Activated CD4-positive, alpha-beta T cell treated with anti-CD3 and anti-CD28 coated beads for 4 hours (primary cell): ENCODE data around the gene CRY2.
A peak's percentile ranks its signal among the peaks of the same experiment; 100 is the strongest.
"Not testable (repeated sequence)": the region's sequence is repeated elsewhere in the genome, so short reads cannot be mapped to it uniquely, and the experiment has no call there.

Experiments
- DNase-seq, 2 donors: peaks; one replicate each; pipeline ENCODE4 v3.0.0-alpha.2; 2020

CRY2 gene

DNA sequence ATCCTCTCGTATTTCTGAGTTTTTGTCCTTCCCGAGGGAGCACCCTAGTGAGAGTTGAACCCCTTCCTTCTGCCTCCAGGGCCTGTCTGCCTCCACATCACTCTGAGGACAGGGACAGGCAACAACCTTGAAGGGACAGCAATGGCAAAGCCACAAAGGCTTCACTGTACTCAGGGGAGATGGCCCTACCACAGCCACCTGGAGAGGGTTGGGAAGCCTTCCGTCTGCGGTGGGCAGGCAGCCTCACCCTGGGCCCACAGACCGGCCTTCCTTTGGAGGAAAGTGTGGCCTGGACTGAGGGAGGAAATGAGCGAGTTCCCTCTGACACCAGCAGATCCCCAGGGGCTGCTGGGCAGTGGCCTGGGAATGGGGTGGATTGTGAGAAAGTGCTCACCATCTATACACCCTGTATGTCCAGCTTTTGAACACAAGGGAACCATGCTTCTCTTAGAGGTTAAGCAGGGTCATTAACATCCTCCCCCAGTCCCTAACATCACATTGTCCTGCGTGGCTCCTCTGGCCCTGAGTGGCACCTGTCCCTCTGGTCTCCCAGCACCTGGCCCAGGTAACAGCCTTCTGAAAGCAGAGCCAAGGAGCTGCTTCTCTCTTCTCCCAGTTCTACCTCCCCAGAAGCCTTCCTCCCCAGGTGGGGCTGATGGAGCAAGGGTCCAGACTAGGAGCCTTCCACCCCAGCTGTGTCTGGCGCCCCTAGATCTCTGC, 35.5 kb upstream of the CRY2 start:
- no peak for DNase-seq

GRCh38 chr11:45812581-45813548, 34.4 kb upstream of the CRY2 start:
- DNase-seq, result no peak

DNA sequence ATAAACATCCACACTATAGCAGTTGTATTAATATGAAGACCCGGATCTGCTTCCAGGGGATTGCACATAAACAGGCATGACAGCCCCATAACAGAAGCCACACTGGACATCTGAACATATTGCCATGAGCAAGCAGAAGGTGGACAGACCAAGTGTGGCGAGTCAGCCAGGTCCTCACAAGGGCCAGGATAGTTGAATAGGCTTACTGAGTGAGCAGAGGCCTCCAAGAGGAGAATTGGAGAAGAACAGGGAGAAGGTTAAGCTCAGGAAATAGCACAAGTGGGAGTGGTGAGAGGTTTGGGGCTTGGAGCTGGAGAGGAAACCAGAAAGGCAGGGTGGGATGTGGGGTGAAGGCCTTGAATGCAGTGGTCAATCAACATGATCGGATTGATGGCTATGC, 31.5 kb upstream of the CRY2 start:
- no peak for DNase-seq

DNA sequence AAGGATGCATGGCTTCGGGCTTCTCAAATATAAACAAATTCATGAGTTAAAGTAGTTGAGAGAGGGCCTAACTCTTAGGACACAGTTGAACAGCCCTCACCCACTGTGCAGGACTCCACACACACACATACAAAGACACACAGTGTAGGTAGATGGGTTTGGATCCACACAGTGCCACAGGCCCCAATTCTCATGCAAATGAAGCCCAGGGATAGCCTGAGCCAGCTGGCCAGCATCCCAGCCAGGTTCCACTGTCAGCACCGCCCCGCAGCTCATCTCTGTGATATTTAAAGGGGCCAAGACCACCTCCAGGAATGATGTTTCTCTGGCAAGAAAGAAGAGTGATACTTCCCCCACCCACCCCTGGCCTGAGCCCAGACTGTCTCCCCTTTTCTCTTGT, 30.7 kb upstream of the CRY2 start:
- no peak for DNase-seq

GRCh38 chr11:45817191-45817590, 30.1 kb upstream of the CRY2 start:
- no peak for DNase-seq

- DNase-seq, result no peak
These were observed 28.2 kb upstream of the CRY2 start for GRCh38 chr11:45818961-45819605.

DNA sequence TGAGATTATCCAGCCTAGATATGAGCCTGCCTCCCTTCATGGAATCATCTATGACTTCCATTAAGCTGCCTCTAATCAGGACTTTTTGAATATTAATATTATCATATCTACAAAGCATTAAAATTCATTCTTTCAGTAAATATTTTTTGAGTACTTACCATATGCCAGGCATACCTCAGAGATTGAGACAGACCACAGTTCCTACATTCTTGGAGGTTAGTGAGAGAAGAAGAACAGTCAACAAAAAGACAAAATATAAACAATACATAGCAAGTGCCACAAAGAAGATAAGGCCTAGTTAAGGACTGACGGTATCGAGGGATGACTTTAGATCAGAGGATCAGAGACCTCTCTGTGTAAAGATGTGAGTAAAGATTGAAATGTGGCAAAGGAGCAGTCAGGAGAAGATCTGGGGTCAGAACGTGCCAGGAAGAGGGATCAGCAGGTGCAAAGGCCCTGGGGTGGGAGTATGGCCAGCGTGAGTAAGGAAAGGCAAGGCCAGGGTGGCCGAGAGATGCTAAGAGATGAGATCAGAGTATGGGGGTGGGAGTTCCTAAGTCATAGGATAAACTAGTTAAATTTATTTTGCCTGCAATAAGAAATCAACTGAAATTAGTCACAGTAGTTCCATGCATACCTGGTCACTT, 26.9 kb upstream of the CRY2 start:
- DNase-seq, result no peak

DNA sequence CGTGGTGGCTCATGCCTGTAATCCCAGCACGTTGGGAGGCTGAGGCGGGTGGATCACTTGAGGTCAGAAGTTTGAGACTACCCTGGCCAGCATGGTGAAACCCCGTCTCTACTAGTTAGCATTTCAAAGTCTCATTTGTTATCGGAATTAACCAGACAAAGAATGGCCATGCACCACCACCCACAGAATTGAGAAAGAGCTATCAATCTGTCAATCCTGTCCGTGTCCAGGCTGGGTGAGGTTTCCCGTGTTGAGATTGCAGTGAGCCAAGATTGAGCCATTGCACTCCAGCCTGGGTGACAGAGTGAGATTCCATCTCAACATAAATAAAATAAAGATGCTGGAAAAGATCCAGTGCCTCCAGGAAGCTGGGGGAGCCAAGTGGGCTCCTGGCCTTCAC, 20.8 kb upstream of the CRY2 start:
- DNase-seq, result not testable (repeated sequence)

GRCh38 chr11:45827123-45827522, 20.2 kb upstream of the CRY2 start:
- DNase-seq, result no peak

GRCh38 chr11:45828996-45829395, 18.3 kb upstream of the CRY2 start:
- no peak for DNase-seq

DNA sequence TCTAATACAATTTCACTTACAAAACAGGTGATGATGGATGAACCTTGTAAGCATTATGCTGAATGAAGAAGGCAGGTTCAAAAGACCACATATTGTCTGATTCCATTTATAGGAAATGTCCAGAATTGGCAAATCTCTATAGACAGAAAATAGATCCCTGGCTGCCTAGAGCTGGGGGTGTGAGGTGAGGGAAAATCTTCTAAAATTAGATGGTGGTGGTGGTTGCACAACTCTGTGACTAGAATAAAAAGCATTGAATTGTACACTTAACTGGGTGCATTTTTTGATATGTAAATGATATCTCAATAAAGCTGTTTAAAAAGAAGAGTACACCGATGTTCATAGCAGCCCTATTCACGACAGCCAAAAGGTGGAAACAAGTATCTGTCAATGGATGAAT, 16.7 kb upstream of the CRY2 start:
- DNase-seq, result no peak

GRCh38 chr11:45832811-45833441, 14.3 kb upstream of the CRY2 start:
- no peak for DNase-seq

GRCh38 chr11:45833761-45834160, 13.5 kb upstream of the CRY2 start:
- no peak for DNase-seq

DNA sequence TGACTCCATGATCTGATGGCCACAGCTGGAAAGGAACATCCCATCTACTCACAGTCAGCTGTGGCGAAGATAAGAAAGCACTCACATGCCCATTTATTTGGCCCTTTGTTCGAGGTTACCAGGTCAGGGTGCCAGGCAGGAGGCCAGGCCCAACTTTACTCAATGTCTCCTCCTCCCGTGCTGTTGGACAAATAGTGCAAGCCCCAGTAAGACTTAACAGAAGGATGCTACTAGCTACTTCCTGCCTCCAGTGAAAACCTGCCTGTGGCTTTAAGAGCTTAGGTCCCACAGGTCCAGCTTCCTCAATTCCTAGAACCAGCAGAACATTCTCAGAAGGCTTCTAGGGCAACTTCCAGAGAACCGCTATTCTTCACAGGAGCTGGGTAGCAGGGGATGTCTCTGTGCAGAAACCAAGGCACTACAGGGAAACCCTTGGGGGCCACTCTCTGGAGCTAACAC, 12.9 kb upstream of the CRY2 start:
- DNase-seq, result no peak

DNA sequence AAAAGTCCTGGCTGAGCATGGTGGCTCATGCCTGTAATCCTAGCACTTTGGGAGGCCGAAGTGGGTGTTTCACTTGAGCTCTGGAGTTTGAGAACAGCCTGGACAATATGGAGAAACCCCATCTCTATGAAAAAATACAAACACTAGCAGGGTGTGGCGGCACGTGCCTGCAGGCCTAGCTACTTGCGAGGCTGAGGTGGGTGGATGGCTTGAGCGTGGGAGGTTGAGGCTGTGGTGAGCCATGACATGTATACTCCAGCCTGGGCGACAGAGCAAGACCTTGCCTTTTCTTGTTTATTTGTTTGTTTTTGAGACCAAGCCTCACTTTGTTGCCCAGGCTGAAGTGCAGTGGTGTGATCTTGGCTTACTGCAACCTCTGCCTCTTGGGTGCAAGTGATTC, 8.1 kb upstream of the CRY2 start:
- no peak for DNase-seq

DNA sequence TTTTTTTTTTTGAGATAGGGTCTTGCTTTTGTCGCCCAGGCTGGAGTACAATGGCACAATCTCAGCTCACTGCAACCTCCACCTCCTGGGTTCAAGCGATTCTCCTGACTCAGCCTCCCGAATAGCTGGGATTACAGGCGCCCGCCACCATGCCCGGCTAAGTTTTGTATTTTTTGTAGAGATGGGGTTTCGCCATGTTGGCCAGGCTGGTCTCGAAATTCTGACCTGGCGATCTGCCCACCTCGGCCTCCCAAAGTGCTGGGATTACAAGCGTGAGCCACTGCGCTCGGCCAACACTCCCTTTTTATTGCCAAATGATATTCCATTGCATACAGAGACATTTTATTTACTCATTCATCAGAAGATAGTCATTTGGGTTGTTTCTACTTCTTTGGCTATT, 7.0 kb upstream of the CRY2 start:
- not testable (repeated sequence) for DNase-seq

GRCh38 chr11:45843158-45843924, 3.9 kb upstream of the CRY2 start:
- DNase-seq, result peak; percentile 85 to 87

DNA sequence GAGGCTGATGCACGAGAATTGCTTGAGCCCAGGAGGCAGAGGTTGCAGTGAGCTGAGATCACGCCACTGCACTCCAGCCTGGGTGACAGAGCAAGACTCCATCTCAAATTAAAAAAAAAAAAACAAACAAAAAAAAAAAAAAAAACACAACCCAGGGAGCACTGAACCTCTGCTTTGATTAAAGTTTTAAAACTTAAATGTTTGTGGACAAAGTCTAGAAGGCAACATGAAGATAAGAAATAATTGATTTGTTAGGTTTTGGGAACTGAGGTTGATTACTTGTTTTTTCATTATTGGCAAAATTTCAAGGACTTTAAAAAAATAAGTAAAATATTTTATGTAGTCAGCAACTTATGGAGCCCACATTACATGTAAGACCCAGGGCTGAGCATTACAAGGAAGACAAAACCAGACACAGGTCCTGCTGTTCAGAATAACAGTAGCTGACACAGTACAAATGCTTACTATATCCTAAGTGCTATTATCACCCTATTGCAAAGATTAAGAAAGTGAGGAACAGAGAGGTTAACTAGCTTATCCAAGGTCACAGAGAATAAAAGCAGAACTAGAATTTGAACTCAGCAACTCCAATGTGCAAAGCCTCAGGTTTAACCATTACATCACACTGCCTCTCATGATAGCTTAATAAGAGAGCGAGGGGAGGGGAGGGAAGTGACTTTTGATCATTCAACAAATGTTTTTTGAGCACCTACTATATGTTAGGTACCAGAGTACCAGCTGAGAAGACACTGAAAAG, 2.3 kb upstream of the CRY2 start:
- no peak for DNase-seq

DNA sequence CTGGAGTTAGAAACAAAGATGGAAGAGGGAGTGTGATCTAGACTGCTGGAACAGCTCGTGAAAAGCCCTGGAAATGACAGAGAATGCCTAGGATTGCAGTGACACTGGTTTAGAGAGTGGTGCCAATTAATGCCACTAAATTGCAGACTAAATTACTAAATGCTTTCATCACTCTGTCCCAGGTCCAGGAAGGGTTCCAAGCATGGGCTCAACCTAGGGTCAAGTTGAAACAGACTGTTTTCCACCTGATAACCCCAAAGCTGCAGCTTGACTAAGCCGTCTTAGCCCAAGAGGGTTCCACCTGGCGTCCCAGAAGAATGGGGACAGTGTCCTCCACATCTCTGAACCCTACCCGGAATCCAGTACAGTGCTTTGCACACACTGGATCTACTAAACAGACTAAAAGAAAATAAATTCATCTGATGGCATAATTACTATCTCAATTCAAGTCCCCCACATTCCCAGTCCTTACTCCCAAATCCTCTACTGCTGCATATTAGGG, 1.1 kb upstream of the CRY2 start:
- no peak for DNase-seq

- DNase-seq, result peak; percentile 22 to 33
These were observed 639 bp downstream of the CRY2 start for GRCh38 chr11:45847911-45848316.

- no peak for DNase-seq
These were observed 1.4 kb downstream of the CRY2 start for GRCh38 chr11:45848654-45849081.
